DMS 273 (cell line): ENCODE results near the gene CTNNA3.

Source experiments
- DNase-seq: peaks from one replicate; lab custom pipeline; 2025; ENCODE audit not compliant: unreplicated experiment; lab: John Stamatoyannopoulos, UW

The CTNNA3 gene

GRCh38 chr10:65898055-65898454 lies 1797.9 kb downstream of the CTNNA3 start:
- DNase-seq, result no peak

DNA sequence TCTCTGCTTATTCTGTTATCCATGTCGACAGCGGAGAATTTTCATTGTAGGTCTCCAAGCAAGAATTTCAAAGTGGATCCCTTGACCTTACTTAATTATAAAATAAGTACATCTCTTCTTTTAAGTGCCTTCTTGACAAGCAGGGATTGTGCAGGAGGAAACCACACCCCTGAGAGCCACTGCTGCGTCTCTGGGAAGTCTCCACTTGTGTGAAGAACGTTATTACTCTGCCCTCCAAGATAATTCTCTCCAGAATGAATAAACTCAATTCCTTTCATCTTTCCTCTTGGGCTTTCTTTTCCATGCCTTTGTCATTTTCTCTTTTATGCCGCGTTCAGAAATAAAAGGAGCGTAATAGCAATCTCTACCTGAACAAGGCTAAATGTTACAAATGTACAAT lies 1801.0 kb downstream of the CTNNA3 start:
- no peak for DNase-seq

GRCh38 chr10:65894379-65894778 lies 1801.6 kb downstream of the CTNNA3 start:
- DNase-seq, result peak; percentile 2

DNA sequence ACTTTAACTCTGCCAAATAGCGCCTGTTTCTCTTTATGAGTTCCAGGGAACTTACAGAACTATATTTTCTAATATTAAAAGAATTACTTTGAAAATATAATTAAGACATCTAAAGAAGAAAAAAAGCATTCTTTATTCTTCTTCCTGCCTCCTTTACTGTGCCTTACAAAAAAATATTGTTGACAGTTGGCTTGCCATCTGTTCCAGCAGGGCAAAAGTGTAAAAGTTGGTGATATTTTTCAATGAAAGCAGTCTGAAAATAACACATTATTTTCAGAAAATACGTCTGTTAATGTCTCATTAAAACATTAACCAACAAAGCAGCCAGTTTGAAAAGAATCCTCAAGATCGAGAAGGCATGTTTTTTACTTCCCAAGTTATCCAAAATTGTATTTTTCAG lies 1802.3 kb downstream of the CTNNA3 start:
- peak; percentile 1 for DNase-seq

GRCh38 chr10:65892284-65892683 lies 1803.7 kb downstream of the CTNNA3 start:
- peak; percentile 4 for DNase-seq

DNA sequence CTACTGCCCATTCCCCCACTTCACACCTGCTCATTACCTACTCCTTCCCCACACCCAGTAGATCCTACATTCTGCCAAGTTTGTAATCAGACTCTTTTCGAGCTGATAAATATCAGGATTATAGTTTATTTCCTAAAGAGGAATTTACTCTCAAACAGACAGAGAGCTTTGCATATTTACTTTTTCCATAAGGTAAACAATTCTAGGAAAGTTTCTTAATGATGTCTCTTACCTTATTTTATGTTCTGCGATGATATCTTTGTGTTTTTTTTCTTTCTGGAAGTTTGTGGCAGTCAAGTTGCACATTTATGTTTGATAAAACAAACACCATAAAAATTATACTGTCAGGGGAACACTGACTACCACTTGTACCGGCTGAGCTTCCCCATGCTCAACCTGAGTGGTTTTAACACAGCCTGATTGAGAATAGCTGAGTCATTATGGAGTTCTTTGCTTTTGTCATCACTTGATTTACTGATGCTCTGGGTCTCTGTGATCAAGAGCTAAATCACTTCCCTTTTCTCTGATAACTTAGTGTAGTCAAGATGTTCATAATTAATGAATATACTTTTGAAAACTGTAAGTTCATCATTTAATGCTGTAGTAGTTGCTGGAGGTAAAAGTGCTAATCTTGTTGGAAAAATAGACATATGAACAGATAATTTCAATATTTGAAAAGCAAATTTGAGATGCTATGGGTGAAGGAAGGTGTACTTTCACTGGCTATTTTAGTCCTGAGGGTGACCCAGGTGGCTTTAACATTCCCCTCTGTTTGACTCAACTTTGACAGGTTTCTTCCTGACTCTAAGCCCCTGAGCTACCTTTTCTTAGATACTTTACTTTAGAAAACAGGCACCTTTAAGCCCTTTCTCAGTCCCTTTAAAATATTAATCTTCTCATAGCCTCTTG lies 1804.7 kb downstream of the CTNNA3 start:
- DNase-seq, result peak; percentile 0

DNA sequence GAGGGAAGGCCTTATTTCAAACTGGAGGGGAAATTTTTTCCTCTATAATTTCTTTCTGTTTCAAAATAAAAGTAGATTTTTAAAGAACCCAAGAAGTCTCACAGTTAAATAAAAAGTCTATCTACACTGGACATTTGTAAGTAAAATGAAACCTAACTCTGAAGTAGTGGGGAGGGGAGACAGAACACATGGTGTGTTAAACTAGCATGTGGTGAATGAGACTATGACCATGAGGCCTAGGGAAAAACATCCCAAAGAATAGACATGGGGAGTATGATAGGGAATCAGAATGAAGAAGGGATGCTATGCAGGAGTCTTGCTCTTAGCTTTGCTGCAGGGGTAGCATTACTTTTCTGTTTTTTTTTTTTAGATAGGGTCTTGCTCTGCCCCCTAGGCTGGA lies 1831.5 kb downstream of the CTNNA3 start:
- no peak for DNase-seq

DNA sequence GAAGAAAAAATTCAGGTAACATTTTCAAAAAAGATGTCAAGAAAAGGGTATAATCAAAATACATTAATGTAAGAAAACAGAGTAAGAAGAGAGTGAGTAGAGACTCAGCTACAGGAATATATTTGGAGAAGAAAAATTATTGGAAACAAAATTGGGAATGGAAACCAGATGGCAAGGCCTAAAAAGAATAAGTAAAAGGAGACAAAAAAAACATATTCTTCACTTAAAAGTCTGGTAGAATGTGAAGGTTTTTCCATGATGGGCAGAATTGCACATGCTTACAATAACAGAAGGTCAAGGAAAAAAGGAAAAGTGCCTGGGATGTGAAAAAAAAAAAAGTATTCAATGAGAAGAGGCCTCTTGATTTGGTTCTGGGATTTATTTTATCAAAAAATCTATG lies 1832.0 kb downstream of the CTNNA3 start:
- no peak for DNase-seq
